Keratinocyte (primary cell): ENCODE data around the gene SLC25A21. TPM values are rescaled to one million over a fixed set of nuclear protein-coding genes. Genes with fewer than 3 reads are reported as not detected.

Experiments used
- DNase-seq: peaks from one replicate; pipeline ENCODE4 v3.0.0-alpha.2; 2011; ENCODE audit warnings: low read depth, missing footprints, low spot score
- FAIRE-seq: peaks from 2 replicates; lab custom pipeline; 2011; peaks lifted over from hg19 to GRCh38; lab: Jason Lieb, UNC
- H2AFZ ChIP-seq: 2 replicates; pipeline ENCODE4 v1.6.0; 2012; ENCODE audit warnings: low read length, control low read depth, inconsistent platforms; ENCODE audit not compliant: control insufficient read depth
- H3K27ac ChIP-seq: 2 replicates; pipeline ENCODE4 v1.5.1; 2011; ENCODE audit warnings: low read length; ENCODE audit not compliant: control insufficient read depth, insufficient read depth
- H3K27me3 ChIP-seq: 3 replicates; pipeline ENCODE4 v1.6.0; 2011; ENCODE audit warnings: low read length; ENCODE audit not compliant: control insufficient read depth, insufficient read depth; ENCODE audit errors: extremely low read depth
- H3K36me3 ChIP-seq, 2 experiments: 2 replicates in 1 of 2; 3 replicates in 1 of 2; pipeline ENCODE4 v1.5.1; 2011; ENCODE audit warnings: low read length in 2 of 2, mild to moderate bottlenecking in 1 of 2; ENCODE audit not compliant: control insufficient read depth in 2 of 2, insufficient read depth in 2 of 2; ENCODE audit errors: extremely low read depth in 1 of 2
- H3K4me1 ChIP-seq: 3 replicates; pipeline ENCODE4 v1.5.1; 2011; ENCODE audit warnings: low read length; ENCODE audit not compliant: control insufficient read depth, insufficient read depth; ENCODE audit errors: extremely low read depth
- H3K4me2 ChIP-seq: 3 replicates; pipeline ENCODE4 v1.6.0; 2011; ENCODE audit warnings: low read depth, low read length; ENCODE audit not compliant: control insufficient read depth, insufficient read depth; ENCODE audit errors: extremely low read depth
- H3K4me3 ChIP-seq, 3 experiments: fragments of 200-600 bp in 1 of 3; sonication (generic) in 1 of 3; 2 replicates in 2 of 3; 3 replicates in 1 of 3; pipeline ENCODE4 v1.5.1; 2011 to 2016; ENCODE audit warnings: low read length in 3 of 3, mild to moderate bottlenecking in 3 of 3, control low read depth in 2 of 3, inconsistent platforms in 1 of 3, low read depth in 1 of 3, mixed read lengths in 1 of 3, mixed run types in 1 of 3, moderate library complexity in 1 of 3; ENCODE audit not compliant: control insufficient read depth in 2 of 3, insufficient read depth in 2 of 3; ENCODE audit errors: extremely low read depth in 1 of 3
- H3K79me2 ChIP-seq: 2 replicates; pipeline ENCODE4 v1.6.0; 2012; ENCODE audit warnings: low read length; ENCODE audit not compliant: control insufficient read depth, insufficient read depth
- H3K9ac ChIP-seq: 3 replicates; pipeline ENCODE4 v1.6.0; 2011; ENCODE audit warnings: low read length; ENCODE audit not compliant: control insufficient read depth, insufficient read depth; ENCODE audit errors: extremely low read depth
- H3K9me1 ChIP-seq: 3 replicates; pipeline ENCODE4 v1.6.0; 2011; ENCODE audit warnings: low read length; ENCODE audit not compliant: control insufficient read depth, insufficient read depth; ENCODE audit errors: extremely low read depth
- H3K9me3 ChIP-seq: 2 replicates; pipeline ENCODE4 v1.5.1; 2012; ENCODE audit warnings: low read depth, low read length; ENCODE audit not compliant: control insufficient read depth
- H4K20me1 ChIP-seq: 3 replicates; pipeline ENCODE4 v1.6.0; 2011; ENCODE audit warnings: low read length; ENCODE audit not compliant: control insufficient read depth, insufficient read depth; ENCODE audit errors: extremely low read depth
- EZH2 ChIP-seq: IDR thresholded peaks from one replicate; pipeline ENCODE4 v1.6.1; 2012; ENCODE audit warnings: inconsistent platforms, mild to moderate bottlenecking, low read length, moderate library complexity
- dilution Hi-C: fragments of 300-500 bp; cut with MboI; formaldehyde crosslinking; loops from one replicate; pipeline ENCODE4 v1.7.0; 2020; ENCODE audit warnings: low sequenced_read_pairs; ENCODE audit not compliant: extremely low pct_ligation_motif_present
- polyA plus RNA-seq, 5 experiments: library from polyadenylated mRNA; depleted of rRNA in 3 of 5; stranded (reverse) in 3 of 5; stranded (forward) in 1 of 5; unstranded in 1 of 5; fragments of >200 nt; gene quantifications; 1 replicate in 1 of 5; 2 replicates in 3 of 5; 3 replicates in 1 of 5; pipeline versions ENCODE4 v1.2.1 to v1.2.3, GENCODE V29; 2011 to 2012; ENCODE audit warnings: missing spikeins in 2 of 5, low read depth in 1 of 5, low replicate concordance in 1 of 5
- TF ChIP-seq, protein P1 (sequence below), 3 experiments: IDR thresholded peaks in 1 of 3; conservative IDR thresholded peaks in 1 of 3; optimal IDR thresholded peaks in 1 of 3; 2 replicates in 2 of 3; 3 replicates in 1 of 3; pipeline versions ENCODE3 to v1.5.1; 2011; ENCODE audit warnings: low read length in 3 of 3, mild to moderate bottlenecking in 3 of 3, moderate library complexity in 2 of 3, control low read depth in 1 of 3, inconsistent platforms in 1 of 3; ENCODE audit not compliant: insufficient read depth in 2 of 3; ENCODE audit errors: extremely low read depth in 1 of 3

Gene SLC25A21
- polyA plus RNA-seq, 1 donor (not counting 4 experiments of a cell fraction or from before 2014, with no cell fraction given): 0.66 TPM

DNA sequence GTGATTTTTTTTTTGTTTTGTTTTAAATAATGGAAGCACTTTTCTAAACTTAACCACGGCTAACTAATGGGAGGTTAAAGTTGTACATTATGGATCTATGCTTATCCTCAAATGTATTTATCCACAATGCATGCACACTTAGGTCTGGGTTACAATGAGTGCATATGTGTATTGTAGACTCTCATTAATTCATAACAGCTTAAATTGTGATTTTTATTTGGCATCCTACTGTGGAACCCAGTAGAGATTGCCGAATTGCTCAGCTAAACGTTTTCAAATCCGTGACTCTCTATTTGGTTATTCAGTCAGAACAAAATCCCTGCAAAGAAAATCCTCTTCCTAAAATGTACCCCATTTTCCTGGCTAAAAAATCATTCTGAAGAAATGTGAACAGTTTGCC is 244.0 kb downstream of the SLC25A21 start:
- DNase-seq (no peak), FAIRE-seq (no peak)
- TF ChIP-seq, protein P1, sequence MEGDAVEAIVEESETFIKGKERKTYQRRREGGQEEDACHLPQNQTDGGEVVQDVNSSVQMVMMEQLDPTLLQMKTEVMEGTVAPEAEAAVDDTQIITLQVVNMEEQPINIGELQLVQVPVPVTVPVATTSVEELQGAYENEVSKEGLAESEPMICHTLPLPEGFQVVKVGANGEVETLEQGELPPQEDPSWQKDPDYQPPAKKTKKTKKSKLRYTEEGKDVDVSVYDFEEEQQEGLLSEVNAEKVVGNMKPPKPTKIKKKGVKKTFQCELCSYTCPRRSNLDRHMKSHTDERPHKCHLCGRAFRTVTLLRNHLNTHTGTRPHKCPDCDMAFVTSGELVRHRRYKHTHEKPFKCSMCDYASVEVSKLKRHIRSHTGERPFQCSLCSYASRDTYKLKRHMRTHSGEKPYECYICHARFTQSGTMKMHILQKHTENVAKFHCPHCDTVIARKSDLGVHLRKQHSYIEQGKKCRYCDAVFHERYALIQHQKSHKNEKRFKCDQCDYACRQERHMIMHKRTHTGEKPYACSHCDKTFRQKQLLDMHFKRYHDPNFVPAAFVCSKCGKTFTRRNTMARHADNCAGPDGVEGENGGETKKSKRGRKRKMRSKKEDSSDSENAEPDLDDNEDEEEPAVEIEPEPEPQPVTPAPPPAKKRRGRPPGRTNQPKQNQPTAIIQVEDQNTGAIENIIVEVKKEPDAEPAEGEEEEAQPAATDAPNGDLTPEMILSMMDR (optimal IDR thresholded peaks at IDR 0.05 in 1 of 3, IDR thresholded peaks at IDR 0.05 in 1 of 3, conservative IDR thresholded peaks at IDR 0.05 in 1 of 3; ENCODE audit: extremely low read depth in 1 of 3, insufficient read depth in 2 of 3, low read length in 3 of 3): no peak
- TF ChIP-seq EZH2: no peak
- dilution Hi-C loops: loop anchor here (25.0 kb wide), 1 partner anchor 291 kb away; no protein-coding TSS in a partner anchor
- H3K79me2 ChIP-seq: no peaks in the 10 kb centered on the region
- H3K4me1 ChIP-seq: no peaks in the 10 kb centered on the region
- H3K4me3 ChIP-seq: no peak overlapping the region
- no peak overlapping the region for H3K27ac ChIP-seq
- no peak overlapping the region for H3K9ac ChIP-seq
- no peaks in the 10 kb centered on the region for H3K9me1 ChIP-seq
- H3K36me3 ChIP-seq: no peaks in the 10 kb centered on the region
- no peak overlapping the region for H2AFZ ChIP-seq
- H3K27me3 ChIP-seq: no peaks in the 10 kb centered on the region
- H3K9me3 ChIP-seq: no peaks in the 10 kb centered on the region
- H4K20me1 ChIP-seq: no peaks in the 10 kb centered on the region
- H3K4me2 ChIP-seq: no peak overlapping the region

- Histone ChIP-seq H2AFZ (no peak overlapping the region), H4K20me1 (no peaks in the 10 kb centered on the region), H3K4me1 (no peaks in the 10 kb centered on the region), H3K4me2 (no peak overlapping the region), H3K9me1 (no peaks in the 10 kb centered on the region), H3K79me2 (no peaks in the 10 kb centered on the region), H3K36me3 (no peaks in the 10 kb centered on the region), H3K27me3 (no peaks in the 10 kb centered on the region), H3K9ac (no peak overlapping the region), H3K4me3 (no peak overlapping the region), H3K27ac (no peak overlapping the region), H3K9me3 (no peaks in the 10 kb centered on the region)
- dilution Hi-C loops: loop anchor here (25.0 kb wide), 1 partner anchor 288 kb away; no protein-coding TSS in a partner anchor
- DNase-seq (no peak), FAIRE-seq (no peak)
- TF ChIP-seq, protein P1 (optimal IDR thresholded peaks at IDR 0.05 in 1 of 3, IDR thresholded peaks at IDR 0.05 in 1 of 3, conservative IDR thresholded peaks at IDR 0.05 in 1 of 3; ENCODE audit: extremely low read depth in 1 of 3, insufficient read depth in 2 of 3, low read length in 3 of 3): no peak
- no peak for TF ChIP-seq EZH2
Observed at GRCh38 chr14:36925094-36925493, 247.3 kb downstream of the SLC25A21 start.
